Dedifferentiated amniotic fluid mesenchymal stem cell (primary cell): ENCODE results near the gene HK2.
A peak's percentile ranks its signal among the peaks of the same experiment; 100 is the strongest.
"Not testable (repeated sequence)": the region's sequence is repeated elsewhere in the genome, so short reads cannot be mapped to it uniquely, and the experiment has no call there.

ENCODE experiments used
- DNase-seq: peaks from one replicate; pipeline ENCODE4 v3.0.0-alpha.2; 2016; ENCODE audit errors: extremely low spot score

HK2 gene

DNA sequence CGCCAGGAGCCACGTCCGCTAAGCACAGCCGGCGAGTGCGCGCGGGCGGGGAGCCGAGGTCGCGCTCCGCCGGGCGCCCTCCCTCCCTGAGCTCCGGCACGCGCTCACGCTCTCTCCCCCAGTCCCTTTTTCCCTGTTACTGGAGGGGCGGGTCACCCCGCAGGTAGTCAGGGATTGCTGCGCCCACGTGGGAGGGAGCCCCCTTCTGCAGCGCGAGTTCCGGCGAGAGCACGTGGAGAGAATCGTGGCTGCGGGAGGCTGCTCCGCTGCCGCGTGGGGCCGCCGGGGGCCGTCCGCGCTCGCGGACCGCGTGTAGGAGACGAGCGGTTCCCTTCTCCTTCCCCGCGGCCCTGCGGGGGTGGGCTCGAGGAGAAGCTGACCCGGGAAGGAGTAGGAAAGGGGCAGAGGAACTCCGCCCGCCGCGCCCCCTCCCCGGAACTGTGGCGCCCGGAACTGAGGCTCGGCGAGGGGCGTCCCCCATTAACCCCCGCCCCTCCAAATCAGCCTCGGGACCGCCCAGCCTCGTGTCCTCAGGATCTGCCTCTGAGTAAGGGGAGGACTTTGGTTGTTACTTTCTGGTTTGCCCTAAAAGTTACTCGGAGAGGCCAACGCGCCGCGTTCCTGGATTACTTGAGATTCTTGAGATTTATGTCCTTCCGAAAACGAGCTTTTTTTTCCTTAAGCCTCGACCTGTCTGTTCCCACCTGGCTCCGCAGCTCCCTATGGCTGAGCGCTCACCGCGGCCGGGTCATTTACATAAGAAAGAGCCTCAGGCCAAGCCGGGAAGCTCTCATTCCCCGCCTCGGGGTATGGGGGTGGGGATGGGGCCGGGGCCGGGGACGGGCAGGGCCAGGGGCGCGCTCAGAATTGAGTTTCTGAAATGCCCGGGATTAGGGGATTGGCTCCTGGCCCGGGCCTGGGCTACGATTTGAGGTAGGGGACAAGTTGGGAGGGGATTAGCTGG, 1.1 kb downstream of the HK2 start:
- no peak for DNase-seq

DNA sequence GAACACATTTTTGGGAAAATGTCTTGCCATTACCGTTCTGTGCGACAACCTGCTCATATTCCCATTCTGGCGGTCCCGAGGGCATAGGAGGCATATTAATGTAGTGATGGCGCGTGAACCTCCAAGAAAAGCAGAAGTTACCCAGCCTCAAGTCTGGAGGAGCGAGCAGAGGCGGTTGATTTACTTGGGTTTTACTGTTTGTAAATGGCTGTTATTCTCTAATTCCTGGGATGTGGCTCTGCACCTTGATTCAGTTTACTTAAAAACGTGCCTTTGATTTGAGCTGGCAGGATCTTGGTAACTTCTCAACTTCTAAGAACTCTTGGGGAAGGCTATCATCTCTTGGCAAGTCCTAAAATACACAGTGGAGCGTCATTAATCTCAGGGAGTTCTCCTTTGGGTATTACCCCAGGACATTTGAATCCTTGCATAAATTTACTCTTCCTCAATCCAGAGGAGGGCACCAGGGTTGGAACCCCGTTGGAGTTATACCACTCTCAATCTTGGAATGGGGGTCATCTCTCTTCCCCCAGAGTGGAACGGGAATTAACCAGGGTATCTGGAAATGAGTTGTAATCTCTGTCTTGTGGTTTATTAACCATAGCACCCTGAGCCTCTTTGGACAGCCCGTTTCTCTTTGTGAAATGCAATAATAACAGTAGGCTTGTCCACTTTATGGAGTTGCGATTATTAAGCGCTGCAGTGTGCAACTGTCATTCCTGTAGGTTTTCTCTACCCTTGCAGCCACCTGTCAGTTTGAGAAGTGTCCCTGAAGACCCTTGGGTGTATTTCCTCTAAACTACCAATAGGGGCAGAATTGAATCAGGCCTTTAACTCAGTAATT, 2.1 kb downstream of the HK2 start:
- DNase-seq, result peak; percentile 55

DNA sequence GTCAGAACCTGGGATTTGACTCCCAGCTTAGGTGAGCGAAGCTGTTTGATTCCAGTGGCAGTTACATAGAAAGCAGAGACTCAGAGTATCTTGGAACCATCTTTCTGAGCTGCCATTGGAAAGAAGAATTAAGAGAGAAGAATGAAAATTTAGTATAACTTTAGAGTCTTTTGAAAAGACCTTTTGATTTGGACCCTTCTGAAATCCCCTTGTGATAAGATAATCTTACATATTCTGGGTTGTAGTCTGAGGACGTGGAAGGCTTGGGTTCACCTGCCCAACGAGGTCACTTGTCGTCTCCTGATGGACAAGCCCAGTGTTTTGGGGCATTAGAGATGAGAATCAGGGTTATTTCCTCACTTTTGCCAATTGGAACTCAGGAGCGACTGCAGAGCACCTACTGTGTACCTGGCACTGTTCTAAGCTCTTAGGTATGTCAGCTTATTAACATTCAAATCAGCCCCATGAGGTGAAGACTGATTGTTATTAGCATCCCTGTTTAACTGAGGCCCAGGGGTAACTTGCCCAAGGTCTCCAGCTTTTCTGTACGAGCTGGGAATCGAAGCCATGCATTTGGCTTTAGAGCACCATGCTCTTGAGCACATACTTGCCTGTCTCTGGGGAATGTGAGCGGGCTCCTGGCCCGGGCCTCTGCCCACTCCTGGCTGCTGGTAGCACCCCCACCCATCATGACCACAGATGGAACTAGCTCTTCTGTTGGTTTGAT, 2.9 kb downstream of the HK2 start:
- no peak for DNase-seq

DNA sequence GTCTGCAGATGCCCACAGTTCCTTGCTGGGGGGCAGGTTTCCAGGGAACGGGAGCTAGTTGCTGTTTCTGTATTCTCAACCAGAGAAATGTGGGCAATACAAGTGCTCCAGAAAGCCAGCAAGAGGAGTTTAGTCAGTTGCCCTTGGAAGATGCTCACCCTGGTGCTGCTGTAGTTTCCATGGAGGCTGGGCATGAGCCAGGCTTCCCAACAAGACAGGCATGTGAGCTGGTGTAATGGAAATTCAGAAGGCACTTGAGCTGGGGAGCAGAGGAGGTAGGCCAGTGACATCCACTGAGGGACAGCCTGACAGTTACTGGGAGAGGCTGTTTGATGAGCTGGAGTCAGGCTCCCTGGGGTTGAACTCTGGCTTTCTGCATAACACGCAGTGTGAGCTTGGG, 7.7 kb downstream of the HK2 start:
- no peak for DNase-seq

DNA sequence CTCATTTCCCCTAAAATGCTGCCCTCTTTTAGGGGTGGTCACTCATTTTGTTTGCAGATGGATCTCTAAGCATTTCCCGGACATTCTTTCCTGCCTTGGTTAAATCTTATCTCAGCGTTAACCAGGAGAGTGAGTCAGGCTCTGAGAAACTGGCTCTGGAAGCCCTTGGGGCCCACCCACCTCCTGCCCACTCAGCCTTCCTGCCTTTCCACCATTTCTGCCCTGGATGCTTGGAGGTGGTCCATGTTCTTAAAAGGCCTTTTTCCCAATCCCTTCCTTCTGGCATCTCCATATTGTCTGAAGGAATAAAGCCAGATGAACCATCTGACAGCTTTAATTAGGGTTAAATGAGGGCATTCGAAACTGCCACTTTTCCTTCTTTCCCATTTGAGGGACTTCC, 9.5 kb downstream of the HK2 start:
- peak; percentile 55 for DNase-seq

DNA sequence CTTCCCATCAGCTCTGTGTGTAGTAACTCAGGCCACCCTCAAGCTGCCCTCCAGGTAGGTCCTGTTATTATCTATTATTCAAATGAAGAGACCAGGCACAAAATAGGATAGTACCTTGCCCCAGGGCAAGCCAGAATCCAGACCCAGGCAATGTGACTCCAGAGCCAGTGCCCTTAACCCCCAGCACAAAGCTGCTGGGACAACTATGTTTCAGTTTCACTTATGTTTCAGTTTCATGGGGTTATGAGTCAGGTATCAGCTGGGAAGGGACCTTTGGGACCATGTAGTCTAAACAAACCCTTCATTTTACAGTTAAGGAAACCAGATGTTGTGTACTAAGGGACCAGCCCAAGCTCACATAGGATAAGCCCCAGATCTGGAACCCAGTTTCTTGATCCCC, 10.0 kb downstream of the HK2 start:
- peak; percentile 66 for DNase-seq

DNA sequence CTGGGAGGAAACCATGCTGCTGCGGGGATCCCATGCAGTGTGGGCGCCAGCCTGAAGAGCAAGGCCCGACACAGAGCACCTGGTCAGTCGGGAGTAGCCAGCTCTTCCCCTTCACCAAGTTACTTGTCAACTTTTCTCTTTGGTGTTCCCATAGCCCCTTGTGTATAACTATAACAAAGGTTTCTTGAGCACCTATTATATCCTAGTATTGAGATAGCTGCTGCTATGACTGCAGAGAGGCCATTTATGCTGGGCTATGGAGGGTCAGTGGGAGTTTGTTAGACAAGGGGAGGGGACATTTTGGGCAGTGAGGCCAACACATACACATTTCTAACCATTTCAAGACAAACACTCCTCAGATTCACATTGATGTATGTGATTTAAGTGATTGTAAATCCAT, 10.8 kb downstream of the HK2 start:
- no peak for DNase-seq

DNA sequence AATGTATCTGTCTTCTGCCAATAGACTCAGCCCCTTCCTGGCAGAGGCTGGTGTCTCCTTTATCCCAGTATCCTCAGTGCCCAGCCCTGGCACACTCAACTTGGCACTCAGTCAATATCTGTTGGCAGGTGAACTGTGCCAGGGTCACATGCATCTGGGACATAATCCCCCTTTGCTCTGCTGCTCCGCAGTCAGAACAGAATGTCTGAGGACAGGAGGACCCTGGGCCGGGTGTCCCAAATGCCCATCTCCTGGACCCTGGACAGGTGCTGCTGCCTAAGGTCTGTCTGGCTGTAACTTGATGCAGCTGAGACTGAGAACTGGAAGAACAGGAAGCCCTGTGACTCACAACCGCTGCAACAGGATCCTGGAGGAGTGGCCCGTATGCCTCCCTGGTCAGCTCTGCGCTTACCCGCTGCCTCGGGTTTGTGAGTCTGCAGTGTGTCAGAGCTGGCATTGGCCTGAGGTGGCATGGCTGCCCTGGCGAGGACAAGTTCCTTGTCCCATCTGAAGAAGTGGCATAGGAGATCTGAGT, 11.4 kb downstream of the HK2 start:
- DNase-seq, result peak; percentile 91

DNA sequence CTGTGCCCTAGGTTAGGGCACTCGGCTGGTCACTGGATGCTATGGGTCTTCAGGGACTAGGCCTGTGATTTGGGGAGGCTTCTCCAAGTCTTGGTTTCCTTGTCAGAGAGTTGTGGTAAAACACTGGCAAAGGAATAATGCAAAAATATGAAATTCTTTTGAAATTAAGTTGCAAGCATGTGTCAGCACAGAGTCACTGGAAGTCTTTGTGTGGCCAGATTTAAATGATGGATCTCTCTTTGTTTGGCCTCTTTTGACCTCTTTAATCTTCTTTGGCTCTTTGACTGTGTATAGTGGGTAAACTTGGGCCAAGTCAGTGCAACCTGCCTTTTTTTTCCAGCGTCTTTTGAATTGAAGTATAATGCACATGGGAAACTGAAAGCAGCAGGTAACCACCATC, 12.1 kb downstream of the HK2 start:
- DNase-seq, result no peak

DNA sequence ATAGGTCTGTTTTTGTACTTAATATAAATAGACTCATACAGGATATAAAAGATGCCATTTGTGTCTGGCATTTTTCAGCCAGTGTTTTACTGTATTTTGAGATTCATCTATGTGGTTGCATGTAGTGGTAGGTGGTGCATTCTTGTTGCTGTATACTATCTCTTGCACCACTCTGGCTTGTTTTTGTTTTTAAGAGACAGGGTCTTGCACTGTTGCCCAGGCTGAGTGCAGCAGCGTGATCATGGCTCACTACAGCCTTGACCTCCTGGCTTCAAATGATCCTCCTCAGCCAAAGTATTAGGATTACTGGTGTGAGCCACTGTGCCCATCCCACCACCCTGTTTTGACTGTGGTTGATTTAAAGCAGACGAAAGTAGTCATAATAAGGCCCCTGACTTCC, 12.6 kb downstream of the HK2 start:
- no peak for DNase-seq

DNA sequence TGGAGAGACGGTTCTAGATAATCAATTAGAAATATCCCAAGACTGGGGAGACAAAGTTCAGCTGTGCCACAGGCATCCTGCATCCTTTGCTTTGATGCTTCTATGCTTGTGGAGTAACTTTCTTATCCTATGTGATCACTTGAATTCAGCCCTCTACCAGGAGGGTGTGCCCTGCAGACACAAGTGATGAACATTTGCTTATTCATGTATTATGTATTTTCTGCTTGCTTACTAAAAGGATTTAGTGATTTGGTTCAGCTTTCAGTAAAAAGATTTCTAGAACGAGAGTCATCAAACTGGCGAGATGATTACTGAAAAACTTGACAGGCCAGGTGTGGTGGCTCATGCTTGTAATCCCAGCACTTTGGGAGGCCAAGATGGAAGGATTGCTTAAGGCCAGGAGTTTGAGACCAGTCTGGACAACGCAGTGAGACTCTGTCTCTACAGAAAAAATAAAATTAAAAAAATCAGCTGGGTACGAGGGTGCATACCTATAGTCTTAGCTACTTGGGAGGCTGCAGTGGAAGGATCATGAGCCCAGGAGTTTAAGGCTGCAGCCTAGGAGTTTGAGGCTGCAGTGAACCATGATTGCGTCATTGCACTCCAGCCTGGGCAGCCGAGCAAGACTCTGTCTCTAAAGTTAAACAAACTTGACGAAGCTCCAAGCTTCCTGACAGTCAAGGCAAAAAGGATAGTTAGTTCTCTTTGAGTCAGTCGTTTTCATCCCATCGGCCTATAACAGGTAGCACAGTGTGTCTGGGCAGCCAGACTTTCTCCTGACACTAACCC, 13.3 kb downstream of the HK2 start:
- no peak for DNase-seq

DNA sequence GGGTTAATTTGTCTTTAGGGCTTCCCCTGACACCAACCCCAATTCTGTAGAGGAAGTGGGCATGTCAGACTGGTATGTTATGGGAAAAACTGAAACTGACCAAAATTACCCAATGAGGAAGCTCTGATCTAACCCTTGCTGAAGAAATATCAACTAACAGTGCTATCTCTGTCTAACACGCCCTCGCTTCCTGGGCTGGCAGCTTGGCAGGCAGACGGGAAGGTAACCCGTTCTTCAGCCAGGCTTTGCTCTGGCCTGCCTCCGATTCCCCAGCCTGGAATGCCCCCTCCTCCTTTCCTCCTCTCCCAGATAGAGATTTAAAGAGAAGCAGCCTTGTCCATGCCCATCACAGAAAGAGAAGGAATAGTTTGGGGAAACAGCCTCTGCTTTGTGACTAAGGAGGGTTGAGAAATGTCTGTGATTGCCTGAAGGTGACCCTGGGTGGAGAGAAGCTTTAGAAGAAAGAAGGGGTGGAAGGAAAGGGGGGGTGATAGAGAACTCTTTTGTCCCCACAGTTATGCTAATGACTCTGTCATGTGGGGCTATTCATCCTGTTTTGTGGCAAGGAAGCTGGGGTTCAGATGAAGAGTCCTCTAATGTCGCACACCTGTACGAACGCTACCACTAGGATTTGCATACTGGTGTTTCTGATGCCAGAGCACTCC, 15.4 kb downstream of the HK2 start:
- no peak for DNase-seq

DNA sequence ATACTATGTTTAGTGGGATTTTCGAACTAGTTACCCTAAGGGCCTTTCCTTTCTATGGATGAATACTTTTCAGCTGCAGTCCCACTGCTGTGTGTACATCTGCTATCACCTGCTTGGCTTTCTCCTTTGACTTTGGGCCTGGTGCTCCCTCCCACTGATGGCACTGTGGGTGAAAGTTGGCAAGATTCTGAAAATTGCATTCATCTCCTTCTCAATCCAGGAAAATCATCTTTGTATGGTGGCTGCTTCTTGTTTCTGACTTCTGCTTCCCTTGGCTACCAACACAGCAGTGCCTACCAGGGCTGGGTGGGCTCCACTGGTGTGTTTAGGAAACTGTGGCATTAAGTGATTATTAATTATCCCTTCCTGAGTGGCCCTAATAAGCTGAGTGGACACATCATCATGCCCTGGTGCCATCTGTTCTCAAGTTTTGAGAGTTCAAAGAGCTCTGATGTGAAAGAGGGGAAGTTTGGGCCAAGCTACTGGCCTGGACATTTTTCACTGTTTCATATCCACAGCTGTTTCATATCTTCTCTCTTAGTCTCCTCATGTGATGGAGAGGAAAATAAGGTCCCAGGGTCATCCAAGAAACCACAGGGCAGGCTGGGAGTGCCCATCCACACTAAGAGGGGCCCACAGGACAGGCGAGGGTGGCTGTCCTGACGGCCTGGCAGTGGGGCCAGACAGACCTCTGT, 16.7 kb downstream of the HK2 start:
- DNase-seq, result no peak

DNA sequence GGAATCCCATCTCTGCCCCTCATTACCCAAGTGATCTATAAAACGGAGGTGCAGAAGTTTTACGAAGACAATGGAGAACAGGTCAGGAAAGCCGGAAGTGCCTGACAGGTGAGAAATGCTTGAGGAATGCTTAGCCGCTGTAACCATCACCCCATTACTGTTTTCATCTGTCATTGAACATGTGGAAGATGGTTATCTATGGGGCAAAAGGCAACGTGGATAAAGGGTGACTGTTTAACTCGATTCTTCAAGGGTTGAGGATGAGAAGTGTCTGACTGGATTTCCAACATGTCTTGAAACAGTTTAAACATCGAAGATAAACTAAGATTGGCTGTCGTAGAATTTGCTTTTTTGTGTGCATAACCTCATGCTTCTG, 17.3 kb downstream of the HK2 start:
- DNase-seq, result no peak

DNA sequence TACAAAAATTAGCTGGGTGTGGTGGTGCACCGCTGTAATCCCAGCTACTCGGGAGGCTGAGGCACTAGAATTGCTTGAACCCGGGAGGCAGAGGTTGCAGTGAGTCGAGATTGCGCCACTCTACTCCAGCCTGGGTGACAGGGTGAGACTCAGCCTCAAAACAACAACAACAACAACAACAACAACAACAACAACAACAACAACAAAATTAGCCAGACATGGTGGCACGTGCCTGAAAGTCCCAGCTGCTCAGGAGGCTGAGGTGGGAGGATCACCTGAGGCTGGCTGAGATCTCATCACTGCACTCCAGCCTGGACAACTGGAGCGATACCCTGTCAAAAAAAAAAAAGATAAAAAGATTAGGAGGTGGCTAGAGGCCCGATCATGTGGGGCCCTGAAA, 19.4 kb downstream of the HK2 start:
- not testable (repeated sequence) for DNase-seq

DNA sequence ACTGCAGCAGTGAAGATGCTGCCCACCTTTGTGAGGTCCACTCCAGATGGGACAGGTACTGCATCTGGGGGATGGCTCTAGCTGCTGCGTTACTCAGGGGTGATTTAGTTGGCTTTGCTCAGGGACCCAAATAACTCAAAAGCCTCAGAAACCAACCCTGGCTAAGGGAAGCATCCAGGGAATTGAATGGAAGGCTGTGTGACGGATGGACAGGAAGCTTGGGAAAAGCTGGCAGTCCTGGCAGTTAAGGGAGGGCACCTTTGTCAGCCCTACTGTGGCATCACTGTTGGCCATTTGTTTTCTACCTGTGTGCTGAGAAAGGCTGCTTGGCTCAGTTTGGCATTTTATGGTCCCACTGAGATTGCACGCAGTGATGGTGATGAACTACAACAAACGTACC, 20.5 kb downstream of the HK2 start:
- DNase-seq, result no peak

DNA sequence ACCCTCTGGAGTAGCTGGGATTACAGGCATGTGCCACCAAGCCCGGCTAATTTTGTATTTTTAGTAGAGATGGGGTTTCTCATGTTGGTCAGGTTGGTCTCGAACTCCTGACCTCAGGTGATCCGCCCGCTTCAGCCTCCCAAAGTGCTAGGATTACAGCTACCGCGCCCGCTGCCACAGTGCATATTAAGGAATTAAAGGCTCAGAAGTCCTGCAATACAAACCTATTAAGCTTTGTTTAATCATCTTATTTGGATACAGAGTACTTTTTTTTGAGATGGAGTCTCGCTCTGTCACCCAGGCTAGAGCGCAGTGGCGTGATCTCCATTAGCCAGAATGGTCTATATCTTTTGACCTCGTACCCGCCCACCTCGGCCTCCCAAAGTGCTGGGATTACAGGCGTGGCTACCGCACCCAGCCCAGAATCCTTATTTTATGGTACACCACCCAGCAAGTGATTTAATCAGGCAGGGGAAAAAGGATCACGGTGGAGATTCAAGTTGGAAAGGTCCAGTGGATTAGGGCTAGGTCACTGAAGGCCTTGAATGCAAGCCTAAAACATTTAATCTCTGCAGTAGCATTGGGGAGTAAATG, 21.3 kb downstream of the HK2 start:
- DNase-seq, result not testable (repeated sequence)

DNA sequence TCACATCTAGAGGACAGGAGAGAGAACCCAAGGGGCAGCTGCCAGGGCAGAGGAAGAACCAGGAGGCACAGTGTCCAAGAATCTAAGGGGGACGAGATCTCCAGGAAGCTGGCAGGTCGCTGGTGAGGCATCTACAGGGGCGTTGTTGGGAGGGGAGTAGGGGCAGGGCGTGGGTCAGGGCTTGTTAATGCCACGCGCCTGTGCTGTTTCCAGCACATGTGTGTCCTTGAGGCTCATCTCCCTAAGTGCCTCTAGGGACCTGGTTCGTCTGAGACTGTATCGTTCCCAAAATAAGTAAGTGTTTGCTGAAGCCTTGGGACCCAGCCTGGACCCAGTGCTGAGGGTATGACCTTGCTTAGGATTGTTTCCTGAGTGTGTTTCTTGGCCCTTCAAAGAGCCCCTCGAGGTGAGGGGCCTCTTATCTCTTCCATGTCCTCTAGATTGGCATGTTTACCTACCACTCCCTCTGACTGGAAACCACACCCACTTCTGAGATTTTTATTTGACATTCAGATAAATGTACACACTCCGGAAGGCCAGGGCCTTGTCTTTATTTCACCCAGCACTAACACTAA, 22.2 kb downstream of the HK2 start:
- DNase-seq, result no peak

DNA sequence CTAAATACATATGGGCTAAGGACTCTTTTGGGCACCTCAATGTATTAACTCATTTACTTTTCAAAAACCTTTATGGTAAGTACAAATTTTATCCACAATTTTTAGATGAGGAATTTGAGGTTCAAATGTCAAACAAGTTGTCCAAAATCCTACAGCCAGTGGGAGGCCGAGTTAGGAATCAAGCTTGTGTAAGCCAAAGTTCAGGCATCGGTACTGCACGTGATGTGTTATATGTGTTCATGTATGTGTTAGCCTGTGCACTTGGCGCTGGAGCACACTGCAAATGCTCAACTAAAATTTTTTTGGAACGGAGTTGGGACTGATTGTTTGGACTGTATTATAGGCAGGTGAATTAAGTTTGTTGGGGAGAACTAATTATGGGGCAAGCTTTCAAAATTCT, 22.7 kb downstream of the HK2 start:
- no peak for DNase-seq
